GM21381 (cell line): ENCODE measurements around the gene LCE3A.
"Not testable (repeated sequence)": the region's sequence is repeated elsewhere in the genome, so short reads cannot be mapped to it uniquely, and the experiment has no call there.

Source experiments
- ATAC-seq: cut with Tn5 transposase; IDR thresholded peaks from one replicate; pipeline ENCODE4 v1.9.1; 2021; ENCODE audit warnings: mild to moderate bottlenecking, moderate library complexity; ENCODE audit not compliant: unreplicated experiment

LCE3A gene

GRCh38 chr1:152622803-152623202 lies at the start of gene LCE3A:
TSS of gene LCE3A (minus strand) at chr1:152623103. CDS start at chr1:152623103, 0 bp downstream.
- ATAC-seq, result no peak

GRCh38 chr1:152667648-152668047 lies 44.7 kb upstream of the LCE3A start:
- no peak for ATAC-seq

GRCh38 chr1:152666171-152666570 lies 43.3 kb upstream of the LCE3A start:
- ATAC-seq, result not testable (repeated sequence)

GRCh38 chr1:152663098-152663497 lies 40.2 kb upstream of the LCE3A start, which contains the start of gene LCE2D:
TSS of gene LCE2D (plus strand) at chr1:152663380. CDS start at chr1:152664106, 726 bp downstream.
- no peak for ATAC-seq

- no peak for ATAC-seq
Observed at GRCh38 chr1:152658649-152659048, 35.7 kb upstream of the LCE3A start.

GRCh38 chr1:152657677-152658076 lies 34.8 kb upstream of the LCE3A start:
- ATAC-seq, result no peak

- ATAC-seq, result no peak
Observed at GRCh38 chr1:152656459-152656858, 33.6 kb upstream of the LCE3A start.

- ATAC-seq, result no peak
Observed at GRCh38 chr1:152654110-152654509, 31.2 kb upstream of the LCE3A start.

- no peak for ATAC-seq
Observed at GRCh38 chr1:152646656-152647055, 23.8 kb upstream of the LCE3A start.

- ATAC-seq, result no peak
Observed at GRCh38 chr1:152645146-152645545, 22.2 kb upstream of the LCE3A start.

GRCh38 chr1:152643945-152644344 lies 21.0 kb upstream of the LCE3A start:
- no peak for ATAC-seq

GRCh38 chr1:152640351-152640750 lies 17.4 kb upstream of the LCE3A start:
- no peak for ATAC-seq

GRCh38 chr1:152630596-152630995 lies 7.7 kb upstream of the LCE3A start:
- no peak for ATAC-seq

- ATAC-seq, result no peak
Observed at GRCh38 chr1:152626744-152627143, 3.8 kb upstream of the LCE3A start.

GRCh38 chr1:152623203-152623844 lies 421 bp upstream of the LCE3A start:
- no peak for ATAC-seq

- ATAC-seq, result no peak
Observed at GRCh38 chr1:152621993-152622392, 910 bp downstream of the LCE3A start.

- no peak for ATAC-seq
Observed at GRCh38 chr1:152613511-152613910, 9.4 kb downstream of the LCE3A start, which contains the start of gene LCE3B. TSS of gene LCE3B (plus strand) at chr1:152613811. CDS start at chr1:152613811, 0 bp downstream.

- ATAC-seq, result no peak
Observed at GRCh38 chr1:152599934-152600333, 23.0 kb downstream of the LCE3A start, which contains the start of gene LCE3C. TSS of gene LCE3C (plus strand) at chr1:152600234. CDS start at chr1:152600732, 498 bp downstream.

- ATAC-seq, result no peak
Observed at GRCh38 chr1:152596986-152597385, 25.9 kb downstream of the LCE3A start.

GRCh38 chr1:152585586-152585985 lies 37.3 kb downstream of the LCE3A start:
- ATAC-seq, result no peak

GRCh38 chr1:152582647-152583046 lies 40.3 kb downstream of the LCE3A start:
- no peak for ATAC-seq

GRCh38 chr1:152580433-152580832 lies 42.5 kb downstream of the LCE3A start, which contains the start of gene LCE3D:
TSS of gene LCE3D (minus strand) at chr1:152580516. CDS start at chr1:152579936, 580 bp downstream.
- ATAC-seq, result no peak

GRCh38 chr1:152579526-152579925 lies 43.4 kb downstream of the LCE3A start:
- ATAC-seq, result not testable (repeated sequence)
